ENCODE data around the gene CLCN6. TPM values are rescaled to one million over a fixed set of nuclear protein-coding genes. Genes with fewer than 3 reads are reported as not detected.

Gene CLCN6
- 8.0 and 11.6 TPM in 2 replicates for total RNA-seq

GRCh38 chr1:11805422-11806306 lies at the start of gene CLCN6, which contains the start of gene MTHFR:
CLCN6 (plus strand) TSS chr1:11806191; CDS start chr1:11806263, 72 bp downstream.
MTHFR (minus strand) TSS chr1:11805964; CDS start chr1:11803116, 2,848 bp downstream.

GRCh38 chr1:11761988-11762406 lies 44.0 kb upstream of the CLCN6 start, which contains the start of gene C1orf167:
C1orf167 (plus strand) TSS chr1:11762193; CDS start chr1:11764401, 2,208 bp downstream.

GRCh38 chr1:11847667-11848372 lies 41.8 kb downstream of the CLCN6 start, which contains the start of gene NPPA:
NPPA (minus strand) TSS chr1:11847783; CDS start chr1:11847684, 99 bp downstream.

GRCh38 chr1:11858613-11858967 lies 52.6 kb downstream of the CLCN6 start, which contains the start of gene NPPB:
NPPB (minus strand) TSS chr1:11858945; CDS start chr1:11858833, 112 bp downstream.

Other genes starting within 250 kb of the CLCN6 start
- 1.7 and 2.8 TPM in 2 replicates for gene FBXO2, start 151.8 kb upstream of the CLCN6 start, total RNA-seq
- 12.8 and 13.7 TPM in 2 replicates for gene FBXO44, start 151.3 kb upstream of the CLCN6 start, total RNA-seq
- 8.0 and 8.3 TPM in 2 replicates for gene FBXO6, start 142.0 kb upstream of the CLCN6 start, total RNA-seq
- 31.5 and 32.6 TPM in 2 replicates for gene MAD2L2, start 125.0 kb upstream of the CLCN6 start, total RNA-seq
- not detected in 2 replicates for gene DRAXIN, start 114.5 kb upstream of the CLCN6 start, total RNA-seq
- 49.1 and 64.1 TPM in 2 replicates for gene AGTRAP, start 70.1 kb upstream of the CLCN6 start, total RNA-seq
- 0.57 and 1.0 TPM in 2 replicates for gene C1orf167, start 44.0 kb upstream of the CLCN6 start, total RNA-seq
- gene MTHFR, start 227 bp upstream of the CLCN6 start, total RNA-seq = 26.2 and 33.7 TPM in 2 replicates
- gene NPPA, start 41.6 kb downstream of the CLCN6 start, total RNA-seq = not detected in 2 replicates
- not detected in 2 replicates for gene NPPB, start 52.8 kb downstream of the CLCN6 start, total RNA-seq
- gene KIAA2013, start 120.2 kb downstream of the CLCN6 start, total RNA-seq = 47.4 and 64.3 TPM in 2 replicates
- 256 and 451 TPM in 2 replicates for gene PLOD1, start 128.5 kb downstream of the CLCN6 start, total RNA-seq
- gene MFN2, start 174.3 kb downstream of the CLCN6 start, total RNA-seq = 37.8 and 50.9 TPM in 2 replicates
- gene MIIP, start 213.3 kb downstream of the CLCN6 start, total RNA-seq = 24.6 and 27.0 TPM in 2 replicates